ENCODE measurements around the gene TOR4A. TPM values are rescaled to one million over a fixed set of nuclear protein-coding genes. Genes with fewer than 3 reads are reported as not detected.

The TOR4A gene
- total RNA-seq, 1 experiment from 2014 or later: 37.1 TPM

GRCh38 chr9:137272241-137273094 lies 5.1 kb upstream of the TOR4A start:
- DNase-seq (ENCODE audit: low read depth, low spot score) (no peak), ATAC-seq (no peak)
- H3K36me3 ChIP-seq (ENCODE audit: control insufficient read depth, insufficient read depth, low read length): no peaks in the 10 kb centered on the region; the same call in 1 of the 2 replicates
- POLR2A ChIA-PET: no interaction called here
- H3K4me3 ChIP-seq (ENCODE audit: low read depth in 2 of 2, low read length in 2 of 2): no peak overlapping the region
- no peak overlapping the region for H3K27ac ChIP-seq (ENCODE audit: low read length)
- in situ Hi-C loops (cut with HindIII; ENCODE audit: low pct_unique_long_range_greater_than_20kb, low sequenced_read_pairs) (no loop called here), intact Hi-C loops (cut with micrococcal nuclease; ENCODE audit: unreplicated experiment) (no loop called here)
- TF ChIP-seq REST (IDR thresholded peaks at IDR 0.05; ENCODE audit: insufficient read depth in 1 of 2, low read depth in 2 of 2, low read length in 1 of 2) (no peak), CTCF (IDR thresholded peaks at IDR 0.05) (no peak), POLR2AphosphoS5 (IDR thresholded peaks at IDR 0.05; ENCODE audit: low read depth, low read length) (no peak), TCF7L2 (IDR thresholded peaks at IDR 0.05; ENCODE audit: low read depth, low read length) (no peak), SIN3A (IDR thresholded peaks at IDR 0.05; ENCODE audit: borderline replicate concordance, insufficient read depth, low read depth, low read length) (no peak)
- CTCF ChIA-PET: no interaction called here
- H3K4me1 ChIP-seq (ENCODE audit: control insufficient read depth, insufficient read depth, low read length): peaks cover 13% of the 10 kb centered on the region
- BruUV-seq (replicated peaks): no TSS peak
- no peaks in the 10 kb centered on the region for H3K27me3 ChIP-seq (ENCODE audit: control insufficient read depth, insufficient read depth, low read length)
- no peaks in the 10 kb centered on the region for H3K9me3 ChIP-seq (ENCODE audit: control insufficient read depth, insufficient read depth, low read depth, low read length)

- peaks cover 3% of the 10 kb centered on the region; the same call in 1 of the 2 replicates for H3K36me3 ChIP-seq (ENCODE audit: control insufficient read depth, insufficient read depth, low read length)
- in situ Hi-C loops (cut with HindIII; ENCODE audit: low pct_unique_long_range_greater_than_20kb, low sequenced_read_pairs) (no loop called here), intact Hi-C loops (cut with micrococcal nuclease; ENCODE audit: unreplicated experiment) (no loop called here)
- no peak overlapping the region for H3K27ac ChIP-seq (ENCODE audit: low read length)
- H3K4me3 ChIP-seq (ENCODE audit: low read depth in 2 of 2, low read length in 2 of 2): no peak overlapping the region
- H3K9me3 ChIP-seq (ENCODE audit: control insufficient read depth, insufficient read depth, low read depth, low read length): no peaks in the 10 kb centered on the region
- CTCF ChIA-PET: no interaction called here
- no TSS peak for BruUV-seq (replicated peaks)
- no peak for TF ChIP-seq TCF7L2 (IDR thresholded peaks at IDR 0.05; ENCODE audit: low read depth, low read length)
- TF ChIP-seq CTCF (IDR thresholded peaks at IDR 0.05): no peak
- TF ChIP-seq SIN3A (IDR thresholded peaks at IDR 0.05; ENCODE audit: borderline replicate concordance, insufficient read depth, low read depth, low read length): no peak
- no peak for TF ChIP-seq REST (IDR thresholded peaks at IDR 0.05; ENCODE audit: insufficient read depth in 1 of 2, low read depth in 2 of 2, low read length in 1 of 2)
- no peak for TF ChIP-seq POLR2AphosphoS5 (IDR thresholded peaks at IDR 0.05; ENCODE audit: low read depth, low read length)
- DNase-seq (ENCODE audit: low read depth, low spot score) (no peak), ATAC-seq (no peak)
- H3K4me1 ChIP-seq (ENCODE audit: control insufficient read depth, insufficient read depth, low read length): peaks cover 13% of the 10 kb centered on the region
- H3K27me3 ChIP-seq (ENCODE audit: control insufficient read depth, insufficient read depth, low read length): no peaks in the 10 kb centered on the region
- POLR2A ChIA-PET: no interaction called here
Measured at GRCh38 chr9:137273095-137273490, 4.4 kb upstream of the TOR4A start.
